ENCODE measurements around the gene MARCO.

DNA sequence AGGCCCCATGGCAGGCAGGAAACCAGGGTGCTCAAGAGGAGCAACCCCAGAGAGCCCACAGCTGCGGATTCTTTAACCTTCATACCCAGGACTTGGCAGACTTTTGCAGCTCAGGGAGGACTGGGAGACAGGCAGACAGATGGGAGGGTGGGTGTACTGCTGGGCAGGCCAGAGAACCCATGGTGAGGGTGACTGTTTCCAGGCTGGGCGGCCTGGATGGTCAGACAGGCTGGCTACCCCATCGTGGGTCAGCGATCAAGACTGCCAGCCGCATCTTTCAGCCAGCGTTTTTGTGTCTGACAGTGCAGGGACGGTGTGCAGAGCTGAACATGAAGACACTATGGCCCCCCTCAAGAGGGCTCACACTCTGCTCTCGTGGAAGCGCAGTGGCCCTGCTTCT lies 82.2 kb downstream of the MARCO start:
- TF ChIP-seq, protein P1, sequence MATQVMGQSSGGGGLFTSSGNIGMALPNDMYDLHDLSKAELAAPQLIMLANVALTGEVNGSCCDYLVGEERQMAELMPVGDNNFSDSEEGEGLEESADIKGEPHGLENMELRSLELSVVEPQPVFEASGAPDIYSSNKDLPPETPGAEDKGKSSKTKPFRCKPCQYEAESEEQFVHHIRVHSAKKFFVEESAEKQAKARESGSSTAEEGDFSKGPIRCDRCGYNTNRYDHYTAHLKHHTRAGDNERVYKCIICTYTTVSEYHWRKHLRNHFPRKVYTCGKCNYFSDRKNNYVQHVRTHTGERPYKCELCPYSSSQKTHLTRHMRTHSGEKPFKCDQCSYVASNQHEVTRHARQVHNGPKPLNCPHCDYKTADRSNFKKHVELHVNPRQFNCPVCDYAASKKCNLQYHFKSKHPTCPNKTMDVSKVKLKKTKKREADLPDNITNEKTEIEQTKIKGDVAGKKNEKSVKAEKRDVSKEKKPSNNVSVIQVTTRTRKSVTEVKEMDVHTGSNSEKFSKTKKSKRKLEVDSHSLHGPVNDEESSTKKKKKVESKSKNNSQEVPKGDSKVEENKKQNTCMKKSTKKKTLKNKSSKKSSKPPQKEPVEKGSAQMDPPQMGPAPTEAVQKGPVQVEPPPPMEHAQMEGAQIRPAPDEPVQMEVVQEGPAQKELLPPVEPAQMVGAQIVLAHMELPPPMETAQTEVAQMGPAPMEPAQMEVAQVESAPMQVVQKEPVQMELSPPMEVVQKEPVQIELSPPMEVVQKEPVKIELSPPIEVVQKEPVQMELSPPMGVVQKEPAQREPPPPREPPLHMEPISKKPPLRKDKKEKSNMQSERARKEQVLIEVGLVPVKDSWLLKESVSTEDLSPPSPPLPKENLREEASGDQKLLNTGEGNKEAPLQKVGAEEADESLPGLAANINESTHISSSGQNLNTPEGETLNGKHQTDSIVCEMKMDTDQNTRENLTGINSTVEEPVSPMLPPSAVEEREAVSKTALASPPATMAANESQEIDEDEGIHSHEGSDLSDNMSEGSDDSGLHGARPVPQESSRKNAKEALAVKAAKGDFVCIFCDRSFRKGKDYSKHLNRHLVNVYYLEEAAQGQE (IDR thresholded peaks at IDR 0.05; ENCODE audit: insufficient read depth in 1 of 2, low read depth in 2 of 2, low read length in 2 of 2), result no peak
- no peak for TF ChIP-seq TAF1 (IDR thresholded peaks at IDR 0.05; ENCODE audit: borderline replicate concordance, insufficient read depth, low read length)
- no peak for TF ChIP-seq FOXP2 (optimal IDR thresholded peaks at IDR 0.05; ENCODE audit: borderline replicate concordance, extremely low read depth, extremely low read length, insufficient read depth)
- TF ChIP-seq POLR2AphosphoS5 (IDR thresholded peaks at IDR 0.05; ENCODE audit: low read depth, low read length), result no peak
- no peak for TF ChIP-seq SIN3A (IDR thresholded peaks at IDR 0.05; ENCODE audit: borderline replicate concordance, insufficient read depth, low read length)

All from PFSK-1 (cell line).